Endothelial cell of umbilical vein (primary cell): ENCODE results near the gene AUTS2. TPM values are rescaled to one million over a fixed set of nuclear protein-coding genes. Genes with fewer than 3 reads are reported as not detected.

Source experiments
- BruUV-seq: library from RNA; stranded (reverse); fragments of 400-500 nt; replicated peaks from 2 replicates; lab custom pipeline; 2021; lab: Mats Ljungman, UMichigan
- CTCF ChIA-PET: fragments of 300-600, 350-600 bp; sonication (Branson Sonifier 250); formaldehyde crosslinking; loops from one replicate; lab custom pipeline; 2021; ENCODE audit warnings: antibody characterized with exemption, inconsistent platforms; lab: Charles Lee
- POLR2A ChIA-PET: fragments of 300-600, 350-600 bp; sonication (Branson Sonifier 250); formaldehyde crosslinking; loops from one replicate; lab custom pipeline; 2021; ENCODE audit warnings: antibody characterized with exemption, inconsistent platforms; lab: Charles Lee
- DNase-seq: peaks from one replicate; pipeline ENCODE4 v3.0.0-alpha.2; 2011; ENCODE audit warnings: low read depth, low spot score
- FAIRE-seq: peaks from 2 replicates; lab custom pipeline; 2011; peaks lifted over from hg19 to GRCh38; lab: Jason Lieb, UNC
- H2AFZ ChIP-seq: 2 replicates; pipeline ENCODE4 v1.6.0; 2012; ENCODE audit warnings: low read depth, low read length, control low read depth, inconsistent platforms
- H3K27ac ChIP-seq: 2 replicates; pipeline ENCODE4 v1.5.1; 2011; ENCODE audit warnings: low read depth, mild to moderate bottlenecking, control low read depth, low read length, moderate library complexity; ENCODE audit not compliant: insufficient read depth
- H3K27me3 ChIP-seq, 2 experiments: 2 replicates each; pipeline versions ENCODE4 v1.6.0 to v1.6.1; 2011; ENCODE audit warnings: low read length in 2 of 2, mixed read lengths in 1 of 2; ENCODE audit not compliant: control insufficient read depth in 2 of 2, insufficient read depth in 2 of 2
- H3K36me3 ChIP-seq, 2 experiments: 2 replicates in 1 of 2; 3 replicates in 1 of 2; pipeline ENCODE4 v1.5.1; 2011; ENCODE audit warnings: low read length in 2 of 2, mild to moderate bottlenecking in 1 of 2, moderate library complexity in 1 of 2; ENCODE audit not compliant: control insufficient read depth in 2 of 2, insufficient read depth in 2 of 2; ENCODE audit errors: extremely low read depth in 1 of 2
- H3K4me1 ChIP-seq: 3 replicates; pipeline ENCODE4 v1.5.1; 2011; ENCODE audit warnings: mild to moderate bottlenecking, low read length; ENCODE audit not compliant: control insufficient read depth, insufficient read depth; ENCODE audit errors: extremely low read depth
- H3K4me2 ChIP-seq: 2 replicates; pipeline ENCODE4 v1.6.1; 2011; ENCODE audit warnings: low read length, control low read depth, mixed read lengths; ENCODE audit not compliant: insufficient read depth
- H3K4me3 ChIP-seq, 3 experiments: fragments of 200-600 bp in 1 of 3; sonication (generic), shearing (Covaris generic) in 1 of 3; replicated peaks in 1 of 3; 2 replicates each; pipeline ENCODE4 v1.5.1; 2011 to 2016; ENCODE audit warnings: control low read depth in 3 of 3, low read length in 3 of 3, mild to moderate bottlenecking in 2 of 3, inconsistent platforms in 1 of 3, low read depth in 1 of 3, moderate library complexity in 1 of 3; ENCODE audit not compliant: insufficient read depth in 1 of 3
- H3K79me2 ChIP-seq: 2 replicates; pipeline ENCODE4 v1.6.0; 2012; ENCODE audit warnings: low read length, inconsistent platforms; ENCODE audit not compliant: control insufficient read depth, insufficient read depth
- H3K9ac ChIP-seq: replicated peaks from 2 replicates; pipeline ENCODE3; 2011; ENCODE audit warnings: low read length, control low read depth; ENCODE audit not compliant: insufficient read depth; ENCODE audit errors: extremely low read depth
- H3K9me1 ChIP-seq: replicated peaks from 3 replicates; pipeline ENCODE4 v1.6.0; 2011; ENCODE audit warnings: mild to moderate bottlenecking, low read length; ENCODE audit not compliant: control insufficient read depth, insufficient read depth; ENCODE audit errors: extremely low read depth
- H3K9me3 ChIP-seq: replicated peaks from 2 replicates; pipeline ENCODE4 v1.5.1; 2012; ENCODE audit warnings: low read length, inconsistent platforms; ENCODE audit not compliant: control insufficient read depth, insufficient read depth
- H4K20me1 ChIP-seq: replicated peaks from 2 replicates; pipeline ENCODE3; 2011; ENCODE audit warnings: mild to moderate bottlenecking, low read length; ENCODE audit not compliant: control insufficient read depth, insufficient read depth; ENCODE audit errors: extremely low read depth
- EZH2 ChIP-seq: IDR thresholded peaks from 2 replicates; pipeline ENCODE4 v1.6.1; 2012; ENCODE audit warnings: borderline replicate concordance, low read depth, mild to moderate bottlenecking, moderate library complexity, low read length, inconsistent platforms; ENCODE audit not compliant: severe bottlenecking
- FOS ChIP-seq: IDR thresholded peaks from 2 replicates; pipeline ENCODE4 v1.6.1; 2011; ENCODE audit warnings: mild to moderate bottlenecking, low read length, moderate library complexity, borderline replicate concordance; ENCODE audit not compliant: insufficient read depth
- GATA2 ChIP-seq: IDR thresholded peaks from 2 replicates; pipeline ENCODE4 v1.7.0; 2011; ENCODE audit warnings: low read depth, mild to moderate bottlenecking, moderate library complexity, mixed read lengths, low read length; ENCODE audit not compliant: insufficient read length, insufficient read depth
- JUN ChIP-seq: IDR thresholded peaks from 2 replicates; pipeline ENCODE4 v1.6.1; 2011; ENCODE audit warnings: borderline replicate concordance, low read depth; ENCODE audit not compliant: insufficient read length, insufficient read depth
- MYC ChIP-seq: IDR thresholded peaks from one replicate; pipeline ENCODE4 v1.6.1; 2011; ENCODE audit warnings: mild to moderate bottlenecking, low read depth, low read length
- POLR2A ChIP-seq: IDR thresholded peaks from 2 replicates; pipeline ENCODE4 v1.6.1; 2012; ENCODE audit warnings: low read depth, mild to moderate bottlenecking, control low read depth, low read length
- POLR2AphosphoS5 ChIP-seq: IDR thresholded peaks from 2 replicates; pipeline ENCODE4 v1.6.1; 2012; ENCODE audit warnings: low read depth, mild to moderate bottlenecking, control low read depth, low read length, moderate library complexity; ENCODE audit not compliant: insufficient read depth
- dilution Hi-C: fragments of 300-500 bp; cut with MboI; formaldehyde crosslinking; loops from one replicate; pipeline ENCODE4 v1.15.0; 2019; ENCODE audit warnings: low sequenced_read_pairs; ENCODE audit not compliant: extremely low pct_ligation_motif_present
- intact Hi-C: fragments of 100-400 bp; cut with micrococcal nuclease; formaldehyde crosslinking; loops from one replicate; pipeline ENCODE4 v1.10.0; 2022
- polyA plus RNA-seq, 4 experiments: library from polyadenylated mRNA; depleted of rRNA in 3 of 4; stranded (reverse) in 3 of 4; unstranded in 1 of 4; fragments of >200 nt; gene quantifications; 2 replicates each; pipeline versions ENCODE4 v1.2.1 to v1.2.3, GENCODE V29; 2011 to 2012; ENCODE audit warnings: missing spikeins in 1 of 4
- total RNA-seq: library from RNA; stranded (reverse); gene quantifications from 2 replicates; pipeline ENCODE4 v1.2.3, GENCODE V29; 2021
- TF ChIP-seq, protein P1 (sequence below), 2 donors: IDR thresholded peaks; 1 replicate in 1 of 2; 2 replicates in 1 of 2; pipeline ENCODE4 v1.5.1; 2011; ENCODE audit warnings: low read length in 2 of 2, mild to moderate bottlenecking in 2 of 2, moderate library complexity in 2 of 2, control low read depth in 1 of 2, inconsistent platforms in 1 of 2, low read depth in 1 of 2; ENCODE audit not compliant: insufficient read depth in 1 of 2; ENCODE audit errors: extremely low read depth in 1 of 2
- TF ChIP-seq, protein P2 (sequence below): IDR thresholded peaks from 2 replicates; pipeline ENCODE4 v1.6.1; 2011; ENCODE audit not compliant: insufficient read depth, insufficient read length

AUTS2 gene
- total and polyA plus RNA-seq, 2 donors (not counting 3 experiments of a cell fraction or from before 2014, with no cell fraction given): 0.59 to 8.0 TPM

DNA sequence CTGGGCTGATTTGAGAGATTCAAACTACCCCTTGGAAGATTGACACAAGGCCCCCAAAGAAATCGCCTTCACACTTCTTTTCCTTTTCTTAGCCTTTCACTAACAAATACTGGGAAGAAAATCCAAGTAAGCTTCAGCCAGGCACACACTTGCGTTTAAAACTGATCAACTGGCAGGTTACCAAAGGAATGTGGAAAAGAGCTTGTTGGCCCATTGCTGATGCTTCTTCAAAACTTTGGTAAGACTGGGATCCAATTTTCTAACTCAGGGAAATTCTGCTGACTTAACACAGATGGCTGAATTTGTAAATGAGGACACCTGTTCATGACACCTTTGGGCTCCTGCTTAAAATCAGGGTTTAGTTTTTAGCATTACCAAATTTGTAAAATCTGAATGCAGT lies 1069.1 kb downstream of the AUTS2 start:
- H3K4me2 ChIP-seq: no peak overlapping the region
- no peaks in the 10 kb centered on the region for H3K9me1 ChIP-seq
- no peaks in the 10 kb centered on the region for H3K79me2 ChIP-seq
- TF ChIP-seq FOS (no peak), POLR2AphosphoS5 (no peak), EZH2 (no peak), GATA2 (no peak), POLR2A (no peak), MYC (no peak), JUN (no peak)
- TF ChIP-seq, protein P1, sequence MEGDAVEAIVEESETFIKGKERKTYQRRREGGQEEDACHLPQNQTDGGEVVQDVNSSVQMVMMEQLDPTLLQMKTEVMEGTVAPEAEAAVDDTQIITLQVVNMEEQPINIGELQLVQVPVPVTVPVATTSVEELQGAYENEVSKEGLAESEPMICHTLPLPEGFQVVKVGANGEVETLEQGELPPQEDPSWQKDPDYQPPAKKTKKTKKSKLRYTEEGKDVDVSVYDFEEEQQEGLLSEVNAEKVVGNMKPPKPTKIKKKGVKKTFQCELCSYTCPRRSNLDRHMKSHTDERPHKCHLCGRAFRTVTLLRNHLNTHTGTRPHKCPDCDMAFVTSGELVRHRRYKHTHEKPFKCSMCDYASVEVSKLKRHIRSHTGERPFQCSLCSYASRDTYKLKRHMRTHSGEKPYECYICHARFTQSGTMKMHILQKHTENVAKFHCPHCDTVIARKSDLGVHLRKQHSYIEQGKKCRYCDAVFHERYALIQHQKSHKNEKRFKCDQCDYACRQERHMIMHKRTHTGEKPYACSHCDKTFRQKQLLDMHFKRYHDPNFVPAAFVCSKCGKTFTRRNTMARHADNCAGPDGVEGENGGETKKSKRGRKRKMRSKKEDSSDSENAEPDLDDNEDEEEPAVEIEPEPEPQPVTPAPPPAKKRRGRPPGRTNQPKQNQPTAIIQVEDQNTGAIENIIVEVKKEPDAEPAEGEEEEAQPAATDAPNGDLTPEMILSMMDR (IDR thresholded peaks at IDR 0.05; ENCODE audit: extremely low read depth in 1 of 2, insufficient read depth in 1 of 2, low read depth in 1 of 2, low read length in 2 of 2): no peak
- TF ChIP-seq, protein P2, sequence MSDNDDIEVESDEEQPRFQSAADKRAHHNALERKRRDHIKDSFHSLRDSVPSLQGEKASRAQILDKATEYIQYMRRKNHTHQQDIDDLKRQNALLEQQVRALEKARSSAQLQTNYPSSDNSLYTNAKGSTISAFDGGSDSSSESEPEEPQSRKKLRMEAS: no peak
- CTCF ChIA-PET: no interaction called here
- no peak overlapping the region for H3K4me3 ChIP-seq
- DNase-seq (no peak), FAIRE-seq (no peak)
- BruUV-seq: no TSS peak
- H3K27ac ChIP-seq: no peak overlapping the region
- H3K4me1 ChIP-seq: no peaks in the 10 kb centered on the region
- no peaks in the 10 kb centered on the region for H4K20me1 ChIP-seq
- dilution Hi-C loops: no loop called here
- H3K36me3 ChIP-seq: no peaks in the 10 kb centered on the region
- POLR2A ChIA-PET: no interaction called here
- H2AFZ ChIP-seq: no peak overlapping the region
- intact Hi-C loops: no loop called here
- no peak overlapping the region for H3K9ac ChIP-seq
- H3K9me3 ChIP-seq: no peaks in the 10 kb centered on the region
- H3K27me3 ChIP-seq: no peaks in the 10 kb centered on the region
